GM12892 (cell line): ENCODE measurements around the gene PDIA3.

Experiments
- POLR2A ChIP-seq: IDR thresholded peaks from 2 replicates; pipeline ENCODE4 v1.6.1; 2011; ENCODE audit warnings: low read depth, low read length, control low read depth
- POLR2AphosphoS5 ChIP-seq: IDR thresholded peaks from 2 replicates; pipeline ENCODE4 v1.6.1; 2011; ENCODE audit warnings: low read depth, low read length, control low read depth

DNA sequence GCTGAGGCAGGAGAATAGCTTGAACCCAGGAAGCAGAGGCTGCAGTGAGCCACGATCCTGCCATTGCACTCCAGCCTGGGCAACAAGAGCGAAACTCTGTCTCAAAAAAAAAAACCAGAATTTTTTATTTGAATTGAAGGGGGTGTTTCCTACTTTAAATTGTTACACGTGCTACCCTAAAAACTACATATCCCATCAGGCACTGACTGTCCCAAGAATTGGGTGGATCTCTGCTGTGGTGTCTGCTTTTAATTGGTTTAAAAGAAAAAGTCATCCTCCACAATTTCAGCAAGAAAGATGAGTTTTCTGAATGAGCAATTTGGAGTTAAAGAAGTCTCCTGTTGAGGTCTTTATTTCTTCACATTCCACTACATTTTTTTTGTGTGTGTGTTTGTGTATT is 2.1 kb downstream of the PDIA3 start:
- TF ChIP-seq POLR2A, result no peak
- TF ChIP-seq POLR2AphosphoS5, result no peak
